Upper lobe of right lung (tissue), 1 donor: ENCODE measurements around the gene SREK1IP1. TPM values are rescaled to one million over a fixed set of nuclear protein-coding genes. Genes with fewer than 3 reads are reported as not detected.

Source experiments
- ATAC-seq: fragments of 200-7000 bp; cut with Tn5 transposase; one replicate; pipeline ENCODE4 v1.9.1; 2020; ENCODE audit warnings: mild to moderate bottlenecking, moderate library complexity
- DNase-seq: peaks from one replicate; pipeline ENCODE4 v3.0.0-alpha.2; 2020
- H3K27ac ChIP-seq: fragments of 200-600 bp; one replicate; pipeline ENCODE4 v1.8.0; 2022
- H3K27me3 ChIP-seq: fragments of 200-600 bp; one replicate; pipeline ENCODE4 v1.8.0; 2022; ENCODE audit warnings: mild to moderate bottlenecking
- H3K36me3 ChIP-seq: fragments of 200-600 bp; one replicate; pipeline ENCODE4 v1.8.0; 2022
- H3K4me1 ChIP-seq: fragments of 200-600 bp; one replicate; pipeline ENCODE4 v1.8.0; 2022
- H3K4me3 ChIP-seq: fragments of 200-600 bp; one replicate; pipeline ENCODE4 v1.8.0; 2022; ENCODE audit warnings: mild to moderate bottlenecking
- H3K9me3 ChIP-seq: fragments of 200-600 bp; one replicate; pipeline ENCODE4 v1.8.0; 2022
- CTCF ChIP-seq: fragments of 200-600 bp; IDR thresholded peaks from one replicate; pipeline ENCODE4 v1.8.0; 2022; ENCODE audit warnings: antibody characterized with exemption
- intact Hi-C: fragments of 100-400 bp; cut with DNase I; formaldehyde crosslinking; loops from one replicate; pipeline ENCODE4 v1.11.0; 2022
- total RNA-seq: library from RNA; stranded (reverse); fragmentation: NEBNext Ultra II Directional; extraction: Animal tissue kit (Norgen Biotek cat#: 25700); gene quantifications from one replicate; pipeline ENCODE4 v1.2.1, GENCODE V29; 2021
- donor health status: DM: no; HTN: yes; CAD: no; lungs with severe emphysema.

SREK1IP1 gene
- total RNA-seq, 1 donor from 2014 or later: 22.1 TPM

GRCh38 chr5:64749385-64749784, 19.1 kb downstream of the SREK1IP1 start:
- Histone ChIP-seq H3K27me3 (no peaks in the 10 kb centered on the region), H3K4me1 (no peaks in the 10 kb centered on the region), H3K4me3 (no peak overlapping the region), H3K27ac (no peak overlapping the region), H3K36me3 (peaks cover 15% of the 10 kb centered on the region), H3K9me3 (no peaks in the 10 kb centered on the region)
- intact Hi-C loops: no loop called here
- no peak for ATAC-seq
- no peak for DNase-seq
- TF ChIP-seq CTCF: no peak

DNA sequence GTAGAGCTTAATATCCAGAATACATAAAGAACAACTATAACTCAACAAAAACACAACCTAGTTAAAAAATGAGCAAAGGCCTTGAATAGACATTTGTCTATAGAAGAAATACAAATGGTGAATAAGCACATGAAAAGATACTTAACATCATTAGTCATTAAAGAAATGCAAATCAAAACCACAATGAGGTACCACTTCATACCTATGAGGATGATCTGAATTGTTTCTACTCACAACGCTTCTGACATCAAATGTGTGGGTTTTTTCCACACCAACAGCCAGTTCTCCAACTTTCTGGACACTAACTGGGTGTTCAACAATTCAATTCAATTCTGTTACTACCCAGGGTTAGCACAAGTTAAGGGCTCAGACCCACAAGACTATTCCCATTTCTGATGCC, 22.0 kb downstream of the SREK1IP1 start:
- ATAC-seq: no peak
- H3K9me3 ChIP-seq: no peaks in the 10 kb centered on the region
- no peaks in the 10 kb centered on the region for H3K4me1 ChIP-seq
- no peak for DNase-seq
- intact Hi-C loops: no loop called here
- no peak for TF ChIP-seq CTCF
- H3K36me3 ChIP-seq: no peaks in the 10 kb centered on the region
- no peaks in the 10 kb centered on the region for H3K27me3 ChIP-seq
- H3K4me3 ChIP-seq: no peak overlapping the region
- no peak overlapping the region for H3K27ac ChIP-seq

- no peak overlapping the region for H3K27ac ChIP-seq
- no peaks in the 10 kb centered on the region for H3K4me1 ChIP-seq
- H3K9me3 ChIP-seq: no peaks in the 10 kb centered on the region
- TF ChIP-seq CTCF: no peak
- H3K36me3 ChIP-seq: peaks cover 9% of the 10 kb centered on the region
- no peak overlapping the region for H3K4me3 ChIP-seq
- intact Hi-C loops: no loop called here
- ATAC-seq (no peak), DNase-seq (no peak)
- no peaks in the 10 kb centered on the region for H3K27me3 ChIP-seq
These were observed 23.6 kb downstream of the SREK1IP1 start for GRCh38 chr5:64744914-64745313.

DNA sequence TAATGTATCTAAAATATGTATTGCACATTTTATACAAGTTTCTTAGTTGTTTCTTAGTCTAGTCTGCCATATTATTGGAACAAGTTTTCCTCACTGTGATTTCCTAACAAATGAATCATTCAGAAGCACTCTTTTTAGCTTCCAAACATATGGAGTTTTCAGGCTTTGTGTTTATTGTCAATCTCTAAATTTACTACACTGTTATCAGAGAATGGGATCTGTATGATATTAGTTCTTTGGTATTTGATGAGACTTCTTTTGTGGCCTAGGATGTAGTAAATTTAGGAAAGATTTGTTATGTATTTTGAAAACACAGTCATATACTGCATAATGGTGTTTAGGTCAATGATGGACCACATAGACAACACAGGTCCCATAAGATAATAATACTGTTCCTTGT, 25.7 kb downstream of the SREK1IP1 start:
- intact Hi-C loops: no loop called here
- no peaks in the 10 kb centered on the region for H3K4me1 ChIP-seq
- H3K36me3 ChIP-seq: peaks cover 26% of the 10 kb centered on the region
- H3K4me3 ChIP-seq: no peak overlapping the region
- no peaks in the 10 kb centered on the region for H3K27me3 ChIP-seq
- no peak overlapping the region for H3K27ac ChIP-seq
- ATAC-seq (no peak), DNase-seq (no peak)
- H3K9me3 ChIP-seq: no peaks in the 10 kb centered on the region
- TF ChIP-seq CTCF: no peak

DNA sequence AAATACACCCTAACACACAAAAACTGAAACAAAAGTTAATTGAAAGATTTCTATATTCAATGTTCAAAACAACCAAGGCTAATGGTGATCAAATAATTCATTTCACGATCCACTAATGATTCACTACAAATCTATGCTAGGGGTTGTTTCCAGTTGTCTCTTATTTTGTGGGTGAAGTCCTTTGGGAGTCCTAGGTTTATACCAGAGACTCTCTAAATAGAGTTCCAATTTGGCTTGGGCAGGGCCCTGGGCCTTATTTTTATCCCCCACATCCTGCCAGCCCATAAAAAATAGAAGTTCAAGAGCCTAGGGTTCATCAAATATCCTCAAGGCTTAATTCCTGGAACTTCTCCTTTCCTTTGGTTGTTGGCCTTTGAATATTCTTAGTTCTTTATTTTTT, 26.1 kb downstream of the SREK1IP1 start:
- no peak for TF ChIP-seq CTCF
- no peak for ATAC-seq
- no peaks in the 10 kb centered on the region for H3K9me3 ChIP-seq

DNA sequence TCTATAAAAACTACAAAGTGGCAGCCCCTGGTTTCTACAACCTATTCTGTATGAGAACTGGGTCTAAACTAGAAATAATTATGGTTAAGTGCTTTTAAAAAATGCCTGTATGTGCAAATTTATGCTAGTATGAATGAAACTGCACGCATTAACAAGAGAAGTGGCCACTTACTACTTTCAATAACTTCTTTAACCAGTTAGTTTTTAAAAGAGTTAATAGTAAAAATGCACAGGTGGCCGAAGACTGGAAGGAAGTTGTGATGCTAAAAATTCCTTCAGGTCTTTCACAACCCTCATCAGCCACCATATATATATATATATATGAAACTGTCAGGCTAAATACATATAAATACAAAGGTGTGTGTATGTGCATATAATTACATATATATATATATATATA, 41.3 kb downstream of the SREK1IP1 start:
- Histone ChIP-seq H3K4me1 (no peaks in the 10 kb centered on the region), H3K36me3 (peaks cover 58% of the 10 kb centered on the region), H3K27ac (no peak overlapping the region)

More for the DNA sequence above, 26.1 kb downstream of the SREK1IP1 start:
- H3K4me1 ChIP-seq: no peaks in the 10 kb centered on the region
- no peak for DNase-seq
- intact Hi-C loops: no loop called here
- H3K36me3 ChIP-seq: peaks cover 26% of the 10 kb centered on the region
- no peak overlapping the region for H3K27ac ChIP-seq
- H3K4me3 ChIP-seq: no peak overlapping the region
- no peaks in the 10 kb centered on the region for H3K27me3 ChIP-seq

More for the DNA sequence above, 41.3 kb downstream of the SREK1IP1 start:
- Histone ChIP-seq H3K27me3 (no peaks in the 10 kb centered on the region), H3K4me3 (no peak overlapping the region), H3K9me3 (no peaks in the 10 kb centered on the region)
- ATAC-seq: no peak
- no peak for TF ChIP-seq CTCF
- intact Hi-C loops: no loop called here
- DNase-seq: no peak
